ENCODE measurements around the gene GMDS.

GMDS gene

DNA sequence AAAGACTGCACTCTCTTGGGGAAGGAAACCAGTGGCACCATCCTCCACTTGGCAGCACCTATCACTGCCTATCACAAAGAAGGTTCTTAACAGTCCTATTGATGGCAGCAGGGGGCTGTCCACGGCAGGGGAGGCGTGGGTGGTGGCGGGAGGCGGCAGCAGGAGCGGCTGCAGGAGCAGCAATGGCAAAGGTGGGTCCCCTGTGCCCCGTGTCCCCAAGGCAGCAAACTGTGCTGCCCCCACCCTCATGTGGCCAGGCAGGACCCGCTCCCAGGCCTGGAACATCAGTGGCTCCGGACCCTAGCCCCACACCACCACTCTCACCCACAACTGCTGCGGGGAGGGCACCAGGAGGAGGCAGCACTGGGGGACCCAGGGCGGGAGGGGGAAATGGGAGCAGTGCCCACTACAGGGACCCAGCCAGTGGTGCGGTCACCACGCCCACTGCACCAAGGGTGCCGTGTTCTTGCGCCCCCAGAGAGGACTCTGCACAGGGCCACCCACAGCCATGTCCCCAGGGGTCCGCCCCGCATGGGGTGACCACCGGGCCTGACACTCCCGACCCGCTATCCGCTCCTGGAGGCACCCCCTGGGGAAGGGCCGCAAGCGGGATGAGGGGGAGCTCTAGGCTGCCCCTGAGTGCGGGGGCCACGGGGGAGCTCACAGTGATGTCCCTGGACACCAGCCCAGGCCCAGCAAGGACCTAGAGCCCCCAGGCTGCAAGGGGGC is 54.6 kb downstream of the GMDS start:
- Histone ChIP-seq H3K27me3 (no peaks in the 10 kb centered on the region), H3K36me3 (no peaks in the 10 kb centered on the region), H3K4me3 (ENCODE audit: low read depth, low read length) (no peak overlapping the region), H3K4me1 (peaks cover 3% of the 10 kb centered on the region; the same call in 1 of the 2 replicates), H3K9me3 (no peaks in the 10 kb centered on the region)
- TF ChIP-seq, protein P1, sequence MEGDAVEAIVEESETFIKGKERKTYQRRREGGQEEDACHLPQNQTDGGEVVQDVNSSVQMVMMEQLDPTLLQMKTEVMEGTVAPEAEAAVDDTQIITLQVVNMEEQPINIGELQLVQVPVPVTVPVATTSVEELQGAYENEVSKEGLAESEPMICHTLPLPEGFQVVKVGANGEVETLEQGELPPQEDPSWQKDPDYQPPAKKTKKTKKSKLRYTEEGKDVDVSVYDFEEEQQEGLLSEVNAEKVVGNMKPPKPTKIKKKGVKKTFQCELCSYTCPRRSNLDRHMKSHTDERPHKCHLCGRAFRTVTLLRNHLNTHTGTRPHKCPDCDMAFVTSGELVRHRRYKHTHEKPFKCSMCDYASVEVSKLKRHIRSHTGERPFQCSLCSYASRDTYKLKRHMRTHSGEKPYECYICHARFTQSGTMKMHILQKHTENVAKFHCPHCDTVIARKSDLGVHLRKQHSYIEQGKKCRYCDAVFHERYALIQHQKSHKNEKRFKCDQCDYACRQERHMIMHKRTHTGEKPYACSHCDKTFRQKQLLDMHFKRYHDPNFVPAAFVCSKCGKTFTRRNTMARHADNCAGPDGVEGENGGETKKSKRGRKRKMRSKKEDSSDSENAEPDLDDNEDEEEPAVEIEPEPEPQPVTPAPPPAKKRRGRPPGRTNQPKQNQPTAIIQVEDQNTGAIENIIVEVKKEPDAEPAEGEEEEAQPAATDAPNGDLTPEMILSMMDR (IDR thresholded peaks at IDR 0.05; ENCODE audit: low read depth, low read length), result no peak
- DNase-seq, result peak; percentile 6

DNA sequence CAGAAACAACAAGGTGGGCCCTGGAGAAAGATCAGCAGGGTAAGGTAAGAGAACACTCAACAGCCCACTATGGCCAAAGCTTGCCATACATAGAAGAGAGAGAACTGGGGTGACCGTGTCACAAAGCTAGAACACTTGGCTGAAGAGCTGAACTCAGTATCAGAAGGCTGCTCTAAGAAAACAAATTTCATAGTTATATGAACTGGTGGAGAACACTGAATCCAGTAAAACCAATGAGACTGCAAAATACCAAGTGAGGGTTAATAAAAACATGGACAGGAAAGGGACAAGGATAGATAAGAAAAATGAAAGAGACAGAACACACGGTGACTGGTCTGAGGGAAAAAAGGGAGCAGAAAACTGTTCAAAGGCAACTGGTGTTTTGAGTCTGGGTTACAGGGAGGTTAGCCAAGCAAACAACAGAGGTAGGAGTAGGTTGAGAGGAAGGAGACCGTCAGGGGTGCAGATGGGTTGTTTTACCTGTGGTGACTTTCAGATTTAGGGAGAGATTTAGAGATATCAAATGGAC is 56.5 kb downstream of the GMDS start:
- DNase-seq, result no peak
- Histone ChIP-seq H3K27me3 (no peaks in the 10 kb centered on the region), H3K4me1 (no peaks in the 10 kb centered on the region), H3K9me3 (no peaks in the 10 kb centered on the region), H3K36me3 (no peaks in the 10 kb centered on the region), H3K4me3 (ENCODE audit: low read depth, low read length) (no peak overlapping the region)
- TF ChIP-seq, protein P1 (IDR thresholded peaks at IDR 0.05; ENCODE audit: low read depth, low read length), result no peak

DNA sequence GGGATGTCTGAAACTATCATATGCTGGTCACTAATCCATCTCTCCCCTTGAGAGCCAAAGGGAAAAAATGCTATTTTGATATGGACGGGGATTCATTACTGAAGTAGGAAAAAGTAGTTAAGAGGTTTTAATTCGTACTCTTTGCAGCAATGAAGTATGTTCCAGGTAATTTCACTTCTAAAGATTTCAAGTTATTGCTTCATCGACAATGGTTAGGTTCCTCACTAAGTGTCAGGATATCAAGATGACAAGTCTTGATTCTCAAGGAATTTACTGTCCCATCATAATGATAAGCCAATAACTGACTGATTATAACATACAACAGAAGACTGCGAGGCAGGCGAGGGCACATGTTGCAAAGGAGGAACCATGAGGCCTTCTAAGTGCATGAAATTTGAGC is 57.0 kb downstream of the GMDS start:
- H3K4me1 ChIP-seq, result no peaks in the 10 kb centered on the region
- no peak overlapping the region for H3K4me3 ChIP-seq (ENCODE audit: low read depth, low read length)
- no peak for DNase-seq
- no peaks in the 10 kb centered on the region for H3K27me3 ChIP-seq
- TF ChIP-seq, protein P1 (IDR thresholded peaks at IDR 0.05; ENCODE audit: low read depth, low read length), result no peak
- no peaks in the 10 kb centered on the region for H3K9me3 ChIP-seq
- H3K36me3 ChIP-seq, result no peaks in the 10 kb centered on the region

DNA sequence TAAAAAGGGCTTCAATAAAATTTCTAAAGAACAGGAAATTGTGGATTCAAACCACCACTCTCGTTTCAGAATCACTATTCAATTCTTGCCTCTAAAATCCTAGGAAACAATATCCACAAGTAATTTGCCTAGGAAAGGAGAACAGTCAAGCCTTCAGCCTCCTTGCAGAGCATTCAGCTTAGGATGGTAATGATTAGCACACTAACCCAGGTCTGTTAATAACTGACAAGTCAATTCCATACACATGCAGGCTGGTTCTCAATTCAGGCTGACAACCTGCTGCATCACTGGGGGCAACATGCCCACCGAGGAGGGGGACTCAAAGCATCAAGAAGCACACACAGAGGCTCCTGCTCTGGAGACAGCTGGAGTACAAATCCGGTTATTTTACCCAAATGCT is 57.6 kb downstream of the GMDS start:
- TF ChIP-seq, protein P1 (IDR thresholded peaks at IDR 0.05; ENCODE audit: low read depth, low read length), result no peak
- no peaks in the 10 kb centered on the region for H3K36me3 ChIP-seq

DNA sequence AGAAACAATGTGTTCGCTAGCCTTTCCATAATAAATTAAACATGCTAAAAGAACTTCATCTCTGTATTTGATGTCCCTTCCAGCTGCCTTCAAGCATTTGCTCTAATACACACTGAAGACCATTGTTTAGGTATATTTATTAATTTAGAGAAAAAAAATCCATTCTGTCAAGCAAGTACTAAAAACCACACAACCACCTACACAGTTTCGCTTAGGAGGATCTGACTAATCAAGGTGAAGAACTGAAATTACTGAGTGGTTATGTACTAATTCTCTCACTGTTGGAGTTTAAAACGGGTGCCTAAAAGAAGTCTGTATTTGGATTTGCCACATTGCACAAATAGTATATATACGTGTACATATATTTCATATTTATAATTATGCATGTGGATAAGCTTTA is 58.9 kb downstream of the GMDS start:
- Histone ChIP-seq H3K27me3 (no peaks in the 10 kb centered on the region), H3K4me1 (no peaks in the 10 kb centered on the region)
- TF ChIP-seq, protein P1 (IDR thresholded peaks at IDR 0.05; ENCODE audit: low read depth, low read length), result no peak

More for the DNA sequence above, 57.6 kb downstream of the GMDS start:
- H3K27me3 ChIP-seq, result no peaks in the 10 kb centered on the region
- H3K9me3 ChIP-seq, result no peaks in the 10 kb centered on the region
- no peak for DNase-seq
- no peaks in the 10 kb centered on the region for H3K4me1 ChIP-seq
- H3K4me3 ChIP-seq (ENCODE audit: low read depth, low read length), result no peak overlapping the region

DNA sequence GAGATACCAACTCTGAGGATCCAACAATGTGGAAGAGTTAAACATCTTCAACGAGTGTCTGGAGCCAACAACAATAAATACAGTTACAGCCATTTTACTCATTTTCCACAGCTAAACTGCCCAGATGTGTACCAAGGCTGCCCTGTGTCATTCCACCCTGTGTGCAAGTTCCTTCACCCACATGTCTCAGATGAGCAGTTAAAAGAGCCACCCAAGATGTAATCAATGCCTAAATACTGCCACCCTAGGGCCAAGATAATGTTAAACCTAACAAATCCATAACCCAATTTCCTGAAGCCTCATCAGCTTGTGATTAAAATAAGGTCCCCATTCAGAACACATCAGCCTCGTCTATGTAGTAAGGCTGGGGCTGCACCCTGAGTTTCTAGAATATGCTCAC is 59.9 kb downstream of the GMDS start:
- H3K27me3 ChIP-seq, result no peaks in the 10 kb centered on the region
- H3K9me3 ChIP-seq, result no peaks in the 10 kb centered on the region
- TF ChIP-seq, protein P1 (IDR thresholded peaks at IDR 0.05; ENCODE audit: low read depth, low read length), result no peak
- no peaks in the 10 kb centered on the region for H3K36me3 ChIP-seq
- no peaks in the 10 kb centered on the region for H3K4me1 ChIP-seq
- no peak for DNase-seq
- no peak overlapping the region for H3K4me3 ChIP-seq (ENCODE audit: low read depth, low read length)

More for the DNA sequence above, 58.9 kb downstream of the GMDS start:
- H3K36me3 ChIP-seq, result no peaks in the 10 kb centered on the region
- no peak for DNase-seq
- no peaks in the 10 kb centered on the region for H3K9me3 ChIP-seq
- H3K4me3 ChIP-seq (ENCODE audit: low read depth, low read length), result no peak overlapping the region
